Measurements from ENCODE around the gene ARID1B. TPM values are rescaled to one million over a fixed set of nuclear protein-coding genes. Genes with fewer than 3 reads are reported as not detected.

ARID1B gene
- total RNA-seq, 1 donor: 55.0 TPM

- H3K79me2 ChIP-seq (ENCODE audit: insufficient read depth, low read length): peaks cover 77% of the 10 kb centered on the region
These were observed 177.0 kb downstream of the ARID1B start for GRCh38 chr6:156954191-156954590.

GRCh38 chr6:156954816-156955215 lies 177.6 kb downstream of the ARID1B start:
- H3K4me3 ChIP-seq (ENCODE audit: insufficient read depth, low read length): no peak overlapping the region
- no peak for TF ChIP-seq CTCF (IDR thresholded peaks at IDR 0.05; ENCODE audit: extremely low read depth, low read depth, low read length)
- H3K36me3 ChIP-seq (ENCODE audit: insufficient read depth, low read length): no peaks in the 10 kb centered on the region
- peaks cover 75% of the 10 kb centered on the region for H3K79me2 ChIP-seq (ENCODE audit: insufficient read depth, low read length)
- H4K20me1 ChIP-seq (ENCODE audit: insufficient read depth, low read length): no peaks in the 10 kb centered on the region
- no peak overlapping the region for H2AFZ ChIP-seq (ENCODE audit: low read length)
- H3K27ac ChIP-seq (ENCODE audit: low read depth, low read length): peak overlapping the region; percentile 94
- no peaks in the 10 kb centered on the region for H3K27me3 ChIP-seq (ENCODE audit: insufficient read depth, low read length)
- H3K4me1 ChIP-seq (ENCODE audit: insufficient read depth, low read length): peaks cover 40% of the 10 kb centered on the region
- no peak for DNase-seq (ENCODE audit: insufficient read length, low spot score, missing footprints)
- H3K4me2 ChIP-seq (ENCODE audit: insufficient read depth, low read length): no peak overlapping the region
- H3K9me3 ChIP-seq (ENCODE audit: low read depth, low read length): no peaks in the 10 kb centered on the region

More at GRCh38 chr6:156954191-156954590, 177.0 kb downstream of the ARID1B start:
- Histone ChIP-seq H3K27me3 (ENCODE audit: insufficient read depth, low read length) (no peaks in the 10 kb centered on the region), H3K4me3 (ENCODE audit: insufficient read depth, low read length) (no peak overlapping the region), H3K27ac (ENCODE audit: low read depth, low read length) (peak overlapping the region; percentile 94), H3K9me3 (ENCODE audit: low read depth, low read length) (no peaks in the 10 kb centered on the region), H3K4me1 (ENCODE audit: insufficient read depth, low read length) (peaks cover 46% of the 10 kb centered on the region), H4K20me1 (ENCODE audit: insufficient read depth, low read length) (peaks cover 2% of the 10 kb centered on the region), H3K36me3 (ENCODE audit: insufficient read depth, low read length) (no peaks in the 10 kb centered on the region), H2AFZ (ENCODE audit: low read length) (no peak overlapping the region), H3K4me2 (ENCODE audit: insufficient read depth, low read length) (peak overlapping the region; percentile 91)
- no peak for TF ChIP-seq CTCF (IDR thresholded peaks at IDR 0.05; ENCODE audit: extremely low read depth, low read depth, low read length)
- no peak for DNase-seq (ENCODE audit: insufficient read length, low spot score, missing footprints)

GRCh38 chr6:156955494-156956183 lies 178.5 kb downstream of the ARID1B start:
- no peak overlapping the region for H3K4me3 ChIP-seq (ENCODE audit: insufficient read depth, low read length)
- no peak overlapping the region for H2AFZ ChIP-seq (ENCODE audit: low read length)
- H3K4me2 ChIP-seq (ENCODE audit: insufficient read depth, low read length): no peak overlapping the region
- no peak for TF ChIP-seq CTCF (IDR thresholded peaks at IDR 0.05; ENCODE audit: extremely low read depth, low read depth, low read length)
- H3K4me1 ChIP-seq (ENCODE audit: insufficient read depth, low read length): peaks cover 35% of the 10 kb centered on the region
- H3K27me3 ChIP-seq (ENCODE audit: insufficient read depth, low read length): no peaks in the 10 kb centered on the region
- H3K27ac ChIP-seq (ENCODE audit: low read depth, low read length): peak overlapping the region; percentile 37
- H3K9me3 ChIP-seq (ENCODE audit: low read depth, low read length): no peaks in the 10 kb centered on the region
- no peaks in the 10 kb centered on the region for H4K20me1 ChIP-seq (ENCODE audit: insufficient read depth, low read length)
- no peaks in the 10 kb centered on the region for H3K36me3 ChIP-seq (ENCODE audit: insufficient read depth, low read length)
- H3K79me2 ChIP-seq (ENCODE audit: insufficient read depth, low read length): peaks cover 73% of the 10 kb centered on the region
- no peak for DNase-seq (ENCODE audit: insufficient read length, low spot score, missing footprints)

- no peak overlapping the region for H3K4me2 ChIP-seq (ENCODE audit: insufficient read depth, low read length)
- DNase-seq (ENCODE audit: insufficient read length, low spot score, missing footprints): no peak
- peak overlapping the region; percentile 37 for H3K27ac ChIP-seq (ENCODE audit: low read depth, low read length)
- no peaks in the 10 kb centered on the region for H3K9me3 ChIP-seq (ENCODE audit: low read depth, low read length)
- H3K4me1 ChIP-seq (ENCODE audit: insufficient read depth, low read length): peaks cover 35% of the 10 kb centered on the region
- H3K79me2 ChIP-seq (ENCODE audit: insufficient read depth, low read length): peaks cover 75% of the 10 kb centered on the region
- no peak overlapping the region for H2AFZ ChIP-seq (ENCODE audit: low read length)
- no peaks in the 10 kb centered on the region for H3K27me3 ChIP-seq (ENCODE audit: insufficient read depth, low read length)
- no peak for TF ChIP-seq CTCF (IDR thresholded peaks at IDR 0.05; ENCODE audit: extremely low read depth, low read depth, low read length)
- H4K20me1 ChIP-seq (ENCODE audit: insufficient read depth, low read length): no peaks in the 10 kb centered on the region
- no peaks in the 10 kb centered on the region for H3K36me3 ChIP-seq (ENCODE audit: insufficient read depth, low read length)
- no peak overlapping the region for H3K4me3 ChIP-seq (ENCODE audit: insufficient read depth, low read length)
These were observed 179.1 kb downstream of the ARID1B start for GRCh38 chr6:156956286-156956685.
